ENCODE measurements around the gene PAQR7.

- TF ChIP-seq CTCF (IDR thresholded peaks at IDR 0.05; ENCODE audit: insufficient read depth, low read length, poor library complexity, severe bottlenecking) (no peak), EZH2phosphoT487 (conservative IDR thresholded peaks at IDR 0.05; ENCODE audit: low read length) (no peak)
Observed at GRCh38 chr1:25845664-25846063, 29.8 kb downstream of the PAQR7 start.
